Fibroblast of the aortic adventitia (primary cell): ENCODE measurements around the gene ZNF132. TPM values are rescaled to one million over a fixed set of nuclear protein-coding genes. Genes with fewer than 3 reads are reported as not detected.

Experiments used
- DNase-seq: peaks from one replicate; pipeline ENCODE4 v3.0.0-alpha.2; 2010; ENCODE audit warnings: low read depth
- H3K4me3 ChIP-seq: 2 replicates; pipeline ENCODE4 v1.5.1; 2011; ENCODE audit warnings: low read depth, mild to moderate bottlenecking, control low read depth, low read length, moderate library complexity
- CTCF ChIP-seq: IDR thresholded peaks from 2 replicates; pipeline ENCODE4 v1.5.1; 2011; ENCODE audit warnings: mild to moderate bottlenecking, low read length, control low read depth, inconsistent platforms; ENCODE audit not compliant: insufficient read depth
- total RNA-seq: library from RNA; depleted of rRNA; stranded (reverse); fragments of >200 nt; gene quantifications from 2 replicates; pipeline ENCODE4 v1.2.3, GENCODE V29; 2012; ENCODE audit warnings: low replicate concordance

Gene ZNF132
- total RNA-seq, 1 donor: 10.8 TPM

- no peak for DNase-seq
- no peak for TF ChIP-seq CTCF
- H3K4me3 ChIP-seq: no peak overlapping the region
Observed at GRCh38 chr19:58398545-58398944, 41.4 kb downstream of the ZNF132 start.

GRCh38 chr19:58398087-58398486 is 41.9 kb downstream of the ZNF132 start:
- no peak for DNase-seq
- TF ChIP-seq CTCF: no peak

GRCh38 chr19:58397533-58398037 is 42.4 kb downstream of the ZNF132 start:
- H3K4me3 ChIP-seq: no peak overlapping the region
- no peak for DNase-seq
- no peak for TF ChIP-seq CTCF

More at GRCh38 chr19:58398087-58398486, 41.9 kb downstream of the ZNF132 start:
- H3K4me3 ChIP-seq: no peak overlapping the region

- TF ChIP-seq CTCF: no peak
- no peak overlapping the region for H3K4me3 ChIP-seq
- no peak for DNase-seq
Observed at GRCh38 chr19:58396691-58397532, 43.0 kb downstream of the ZNF132 start.

- DNase-seq: no peak
- H3K4me3 ChIP-seq: no peak overlapping the region
- TF ChIP-seq CTCF: no peak
Observed at GRCh38 chr19:58395979-58396627, 43.9 kb downstream of the ZNF132 start.

- H3K4me3 ChIP-seq: no peak within 1 kb of the TSS
- TF ChIP-seq CTCF: no peak
- DNase-seq: no peak
Observed at GRCh38 chr19:58395220-58395978, 44.6 kb downstream of the ZNF132 start, which contains the start of gene RNF225. Gene RNF225 (plus strand): TSS chr19:58395656. CDS start chr19:58396090, 434 bp downstream.
